Cardiac septum (tissue), 1 donor: ENCODE data around the gene L3MBTL2. TPM values are rescaled to one million over a fixed set of nuclear protein-coding genes. Genes with fewer than 3 reads are reported as not detected.

ENCODE experiments used
- DNase-seq: peaks from one replicate; pipeline ENCODE4 v3.0.0-alpha.2; 2020; ENCODE audit warnings: low spot score
- intact Hi-C: fragments of 100-400 bp; cut with DNase I; formaldehyde crosslinking; loops from one replicate; pipeline ENCODE4 v1.14.0; 2022
- microRNA-seq: library from miRNA; unstranded; fragments of <30 nt; microRNA quantifications from one replicate; pipeline ENCODE4 v1.2.0, GENCODE V29; 2020
- total RNA-seq: library from RNA; stranded (reverse); fragmentation: NEBNext Ultra II Directional; extraction: Animal tissue kit (Norgen Biotek cat#: 25700); gene quantifications from one replicate; pipeline ENCODE4 v1.2.1, GENCODE V29; 2021
- donor health status: DM: no; HTN: no; CAD: no.

L3MBTL2 gene
- total RNA-seq, 1 donor from 2014 or later, result 14.2 TPM

- DNase-seq, result no peak
- intact Hi-C loops, result no loop called here
Measured at GRCh38 chr22:41261541-41262249, 56.6 kb downstream of the L3MBTL2 start.

GRCh38 chr22:41262250-41262765 is 57.2 kb downstream of the L3MBTL2 start:
- no peak for DNase-seq

GRCh38 chr22:41263704-41264103 is 58.6 kb downstream of the L3MBTL2 start:
- DNase-seq, result no peak
- intact Hi-C loops, result no loop called here

More at GRCh38 chr22:41262250-41262765, 57.2 kb downstream of the L3MBTL2 start:
- intact Hi-C loops, result no loop called here

GRCh38 chr22:41264408-41264941 is 59.4 kb downstream of the L3MBTL2 start:
- DNase-seq, result no peak

GRCh38 chr22:41267958-41268357 is 62.8 kb downstream of the L3MBTL2 start:
- intact Hi-C loops, result no loop called here
- DNase-seq, result no peak

More at GRCh38 chr22:41264408-41264941, 59.4 kb downstream of the L3MBTL2 start:
- intact Hi-C loops, result no loop called here

GRCh38 chr22:41271787-41272186 is 66.7 kb downstream of the L3MBTL2 start:
- intact Hi-C loops, result no loop called here
- DNase-seq, result no peak

GRCh38 chr22:41273128-41273527 is 68.0 kb downstream of the L3MBTL2 start:
- intact Hi-C loops, result no loop called here
- DNase-seq, result no peak

GRCh38 chr22:41274856-41275255 is 69.7 kb downstream of the L3MBTL2 start:
- intact Hi-C loops, result no loop called here
- DNase-seq, result no peak

- intact Hi-C loops, result no loop called here
- no peak for DNase-seq
Measured at GRCh38 chr22:41280065-41280464, 75.0 kb downstream of the L3MBTL2 start.

- intact Hi-C loops, result no loop called here
- no peak for DNase-seq
Measured at GRCh38 chr22:41280854-41281253, 75.7 kb downstream of the L3MBTL2 start.

Small RNA genes within 50 kb of the gene (microRNA-seq; reads per million reads assigned to microRNA genes)
- not detected for gene MIR6889

Other genes starting within 250 kb of the L3MBTL2 start
- 35.4 TPM for gene EP300, start 112.7 kb upstream of the L3MBTL2 start, total RNA-seq
- gene CHADL, start 35.6 kb downstream of the L3MBTL2 start, total RNA-seq, result 2.9 TPM
- 32.8 TPM for gene RANGAP1, start 80.9 kb downstream of the L3MBTL2 start, total RNA-seq
- gene ZC3H7B, start 96.2 kb downstream of the L3MBTL2 start, total RNA-seq, result 37.2 TPM
- gene TEF, start 176.6 kb downstream of the L3MBTL2 start, total RNA-seq, result 14.0 TPM
- 26.9 TPM for gene TOB2, start 241.5 kb downstream of the L3MBTL2 start, total RNA-seq